HCT116 (cell line): Measurements from ENCODE around the gene POMGNT2. TPM values are rescaled to one million over a fixed set of nuclear protein-coding genes. Genes with fewer than 3 reads are reported as not detected.

ENCODE experiments used
- ATAC-seq: fragments of 200-7000 bp; cut with Tn5 transposase; 2 replicates; pipeline ENCODE4 v1.9.1; 2020; ENCODE audit warnings: mild to moderate bottlenecking, moderate library complexity
- BruUV-seq: library from RNA; stranded (reverse); fragments of 400-500 nt; replicated peaks from 2 replicates; lab custom pipeline; 2021; lab: Mats Ljungman, UMichigan
- CTCF ChIA-PET: fragments of 300-600 bp; sonication (Branson Sonifier 250); formaldehyde crosslinking; loops from one replicate; lab custom pipeline; 2021; ENCODE audit warnings: antibody characterized with exemption; lab: Charles Lee
- POLR2A ChIA-PET: fragments of 300-600, 350-600 bp; sonication (Branson Sonifier 250); formaldehyde crosslinking; loops from one replicate; lab custom pipeline; 2021; ENCODE audit warnings: antibody characterized with exemption; lab: Charles Lee
- RAD21 ChIA-PET, 2 experiments: fragments of 300-600 bp; sonication (Branson Sonifier 250); formaldehyde crosslinking; loops; one replicate each; lab custom pipeline; 2023; ENCODE audit warnings: low total read pairs in 2 of 2; ENCODE audit not compliant: uncharacterized antibody in 2 of 2, unreplicated experiment in 2 of 2, low non-redundant PET in 1 of 2; lab: Charles Lee
- DNase-seq: peaks from one replicate; pipeline ENCODE4 v3.0.0-alpha.2; 2010; ENCODE audit warnings: low read depth, low spot score
- H2AFZ ChIP-seq: fragments of 200-600 bp; shearing (Covaris generic), sonication (generic); 2 replicates; pipeline ENCODE4 v1.6.1; 2017; ENCODE audit warnings: low read depth, mixed run types, mixed read lengths, antibody characterized with exemption, low read length; ENCODE audit not compliant: poor library complexity, severe bottlenecking
- H3K27ac ChIP-seq: 2 replicates; pipeline ENCODE4 v1.5.1; 2012; ENCODE audit warnings: low read depth, low read length
- H3K27me3 ChIP-seq: fragments of 200-600 bp; sonication (generic); 2 replicates; pipeline ENCODE4 v1.6.1; 2016; ENCODE audit warnings: mixed run types, low read length, mixed read lengths; ENCODE audit not compliant: insufficient read depth
- H3K36me3 ChIP-seq, 2 experiments: fragments of 200-500 bp in 1 of 2; fragments of 200-600 bp in 1 of 2; sonication (Bioruptor generic) in 1 of 2; sonication (generic) in 1 of 2; 2 replicates each; pipeline versions ENCODE4 v1.5.1 to v1.6.1; 2014 to 2016; ENCODE audit warnings: low read length in 2 of 2, inconsistent platforms in 1 of 2, mixed read lengths in 1 of 2, mixed run types in 1 of 2; ENCODE audit not compliant: insufficient read depth in 2 of 2, control insufficient read depth in 1 of 2
- H3K4me1 ChIP-seq, 2 experiments: fragments of 200-600 bp in 1 of 2; sonication (generic) in 1 of 2; 2 replicates each; pipeline versions ENCODE4 v1.5.1 to v1.6.1; 2012 to 2017; ENCODE audit warnings: low read length in 2 of 2, inconsistent platforms in 1 of 2, mild to moderate bottlenecking in 1 of 2, mixed read lengths in 1 of 2, mixed run types in 1 of 2, moderate library complexity in 1 of 2; ENCODE audit not compliant: insufficient read depth in 2 of 2, control insufficient read depth in 1 of 2
- H3K4me2 ChIP-seq: fragments of 200-600 bp; sonication (generic); 2 replicates; pipeline ENCODE4 v1.6.1; 2017; ENCODE audit warnings: mixed run types, low read length, mixed read lengths
- H3K4me3 ChIP-seq, 2 experiments: fragments of 200-600 bp in 1 of 2; sonication (generic) in 1 of 2; replicated peaks in 1 of 2; 2 replicates each; pipeline ENCODE4 v1.5.1; 2011 to 2016; ENCODE audit warnings: low read length in 2 of 2, control low read depth in 1 of 2, low read depth in 1 of 2, mild to moderate bottlenecking in 1 of 2, mixed read lengths in 1 of 2, mixed run types in 1 of 2
- H3K79me2 ChIP-seq: fragments of 200-600 bp; sonication (generic); 2 replicates; pipeline ENCODE4 v1.6.1; 2017; ENCODE audit warnings: mild to moderate bottlenecking, mixed run types, low read length, moderate library complexity, mixed read lengths; ENCODE audit not compliant: insufficient read depth
- H3K9ac ChIP-seq: fragments of 200-600 bp; sonication (generic); 2 replicates; pipeline ENCODE4 v1.6.1; 2016; ENCODE audit warnings: low read length, mixed read lengths
- H3K9me2 ChIP-seq: fragments of 200-600 bp; sonication (generic), shearing (Covaris generic); 2 replicates; pipeline ENCODE4 v1.6.1; 2017; ENCODE audit warnings: mixed run types, mild to moderate bottlenecking, moderate library complexity; ENCODE audit not compliant: insufficient read depth
- H3K9me3 ChIP-seq, 2 experiments: fragments of 200-500 bp in 1 of 2; fragments of 200-600 bp in 1 of 2; sonication (Bioruptor generic) in 1 of 2; sonication (generic) in 1 of 2; 2 replicates each; pipeline ENCODE4 v1.6.1; 2014 to 2017; ENCODE audit warnings: low read length in 2 of 2, mixed read lengths in 2 of 2, inconsistent platforms in 1 of 2, low read depth in 1 of 2, mild to moderate bottlenecking in 1 of 2, mixed run types in 1 of 2, moderate library complexity in 1 of 2; ENCODE audit not compliant: control insufficient read depth in 1 of 2, insufficient read depth in 1 of 2
- H4K20me1 ChIP-seq: fragments of 200-600 bp; sonication (generic), shearing (Covaris generic); 2 replicates; pipeline ENCODE4 v1.6.1; 2017; ENCODE audit warnings: mixed run types, mild to moderate bottlenecking, moderate library complexity; ENCODE audit not compliant: insufficient read depth
- CBX3 ChIP-seq: IDR thresholded peaks from 2 replicates; pipeline ENCODE4 v1.6.1; 2012; ENCODE audit warnings: low read depth
- CEBPB ChIP-seq: IDR thresholded peaks from 2 replicates; pipeline ENCODE4 v1.6.1; 2012; ENCODE audit warnings: low read depth
- EGR1 ChIP-seq: IDR thresholded peaks from 2 replicates; pipeline ENCODE4 v1.6.1; 2012; ENCODE audit warnings: low read depth
- EZH2 ChIP-seq: fragments of 200-600 bp; sonication (generic); IDR thresholded peaks from 2 replicates; pipeline ENCODE4 v1.6.1; 2017; ENCODE audit warnings: antibody characterized with exemption, mixed run types
- EZH2phosphoT487 ChIP-seq: fragments of 200-600 bp; IDR thresholded peaks from 2 replicates; pipeline ENCODE4 v1.6.1; 2018; ENCODE audit warnings: antibody characterized with exemption, borderline replicate concordance
- JUND ChIP-seq: IDR thresholded peaks from 2 replicates; pipeline ENCODE4 v1.6.1; 2012
- POLR2A ChIP-seq: IDR thresholded peaks from 2 replicates; pipeline ENCODE4 v1.7.0; 2011; ENCODE audit warnings: borderline replicate concordance; ENCODE audit not compliant: insufficient read depth, insufficient read length; ENCODE audit errors: extremely low read depth
- RAD21 ChIP-seq: IDR thresholded peaks from 2 replicates; pipeline ENCODE4 v1.6.1; 2012; ENCODE audit warnings: low read depth, mild to moderate bottlenecking
- SIN3A ChIP-seq: IDR thresholded peaks from 2 replicates; pipeline ENCODE4 v1.6.1; 2012; ENCODE audit warnings: low read depth
- SP1 ChIP-seq: IDR thresholded peaks from 2 replicates; pipeline ENCODE4 v1.6.1; 2012; ENCODE audit warnings: low read depth
- SRF ChIP-seq: IDR thresholded peaks from 2 replicates; pipeline ENCODE4 v1.6.1; 2012; ENCODE audit warnings: low read depth
- TCF7L2 ChIP-seq: IDR thresholded peaks from 2 replicates; pipeline ENCODE4 v1.7.0; 2011; ENCODE audit warnings: borderline replicate concordance, inconsistent platforms; ENCODE audit not compliant: insufficient read depth, insufficient read length; ENCODE audit errors: extremely low read depth
- YY1 ChIP-seq: IDR thresholded peaks from 2 replicates; pipeline ENCODE4 v1.6.1; 2011; ENCODE audit warnings: low read length, low read depth, moderate library complexity, mild to moderate bottlenecking; ENCODE audit not compliant: insufficient replicate concordance; ENCODE audit errors: extremely low read depth
- ZNF274 ChIP-seq: fragments of 200-500 bp; sonication (Bioruptor generic); IDR thresholded peaks from 2 replicates; pipeline ENCODE4 v1.6.1; 2014; ENCODE audit warnings: mild to moderate bottlenecking, low read depth, low read length, inconsistent platforms
- intact Hi-C: fragments of 100-400 bp; cut with micrococcal nuclease; formaldehyde crosslinking; loops from 2 replicates; pipeline ENCODE4 v1.10.0; 2022
- total RNA-seq: library from RNA; stranded (reverse); gene quantifications from one replicate; pipeline ENCODE4 v1.2.1, GENCODE V29; 2021; ENCODE audit not compliant: unreplicated experiment
- TF ChIP-seq, protein P1 (sequence below): IDR thresholded peaks from 2 replicates; pipeline ENCODE4 v1.6.1; 2011; ENCODE audit warnings: mild to moderate bottlenecking, low read length, moderate library complexity; ENCODE audit not compliant: insufficient replicate concordance; ENCODE audit errors: extremely low read depth

The POMGNT2 gene
- total RNA-seq, 1 experiment from 2014 or later, result 21.6 TPM

DNA sequence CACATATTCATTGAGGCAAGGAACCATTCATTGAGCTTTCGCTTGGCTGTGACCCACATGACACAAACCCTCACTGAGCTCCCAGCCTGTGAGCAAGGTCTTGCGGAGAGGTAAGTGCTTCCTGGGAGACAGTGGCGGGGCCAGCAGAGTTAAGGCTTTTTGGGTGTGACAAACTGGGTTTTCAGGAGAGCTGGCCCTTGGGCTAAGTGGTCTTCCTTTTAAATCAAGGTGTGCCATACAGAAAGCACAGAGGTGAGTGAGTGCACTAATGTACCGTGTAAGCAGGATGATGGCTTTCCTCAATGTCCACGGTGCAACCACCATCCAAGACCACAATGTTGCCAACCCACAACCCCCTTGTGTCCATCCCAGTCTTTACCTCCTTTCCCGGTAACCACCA, 28.6 kb downstream of the POMGNT2 start:
- H3K79me2 ChIP-seq, result no peaks in the 10 kb centered on the region
- intact Hi-C loops, result no loop called here
- no peak overlapping the region for H2AFZ ChIP-seq
- ATAC-seq, result no peak
- no peak overlapping the region for H3K9ac ChIP-seq
- BruUV-seq, result no TSS peak
- POLR2A ChIA-PET, result no interaction called here
- H3K27me3 ChIP-seq, result no peaks in the 10 kb centered on the region
- no peak overlapping the region for H3K4me2 ChIP-seq
- H3K27ac ChIP-seq, result no peak overlapping the region
- H3K9me2 ChIP-seq, result no peaks in the 10 kb centered on the region
- CTCF ChIA-PET, result no interaction called here
- no peaks in the 10 kb centered on the region for H3K9me3 ChIP-seq
- no peak for DNase-seq
- TF ChIP-seq TCF7L2 (no peak), EGR1 (no peak), RAD21 (no peak), POLR2A (no peak), JUND (no peak), EZH2phosphoT487 (no peak), SP1 (no peak), SRF (no peak), YY1 (no peak), CEBPB (no peak), EZH2 (no peak), SIN3A (no peak), CBX3 (no peak), ZNF274 (no peak)
- TF ChIP-seq, protein P1, sequence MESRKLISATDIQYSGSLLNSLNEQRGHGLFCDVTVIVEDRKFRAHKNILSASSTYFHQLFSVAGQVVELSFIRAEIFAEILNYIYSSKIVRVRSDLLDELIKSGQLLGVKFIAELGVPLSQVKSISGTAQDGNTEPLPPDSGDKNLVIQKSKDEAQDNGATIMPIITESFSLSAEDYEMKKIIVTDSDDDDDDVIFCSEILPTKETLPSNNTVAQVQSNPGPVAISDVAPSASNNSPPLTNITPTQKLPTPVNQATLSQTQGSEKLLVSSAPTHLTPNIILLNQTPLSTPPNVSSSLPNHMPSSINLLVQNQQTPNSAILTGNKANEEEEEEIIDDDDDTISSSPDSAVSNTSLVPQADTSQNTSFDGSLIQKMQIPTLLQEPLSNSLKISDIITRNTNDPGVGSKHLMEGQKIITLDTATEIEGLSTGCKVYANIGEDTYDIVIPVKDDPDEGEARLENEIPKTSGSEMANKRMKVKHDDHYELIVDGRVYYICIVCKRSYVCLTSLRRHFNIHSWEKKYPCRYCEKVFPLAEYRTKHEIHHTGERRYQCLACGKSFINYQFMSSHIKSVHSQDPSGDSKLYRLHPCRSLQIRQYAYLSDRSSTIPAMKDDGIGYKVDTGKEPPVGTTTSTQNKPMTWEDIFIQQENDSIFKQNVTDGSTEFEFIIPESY, result no peak
- TF ChIP-seq, all 23 proteins: peak for 0
- peaks cover 0 to 4% of the 10 kb centered on the region in 2 experiments; a peak in 3 of 4 replicates for H3K4me1 ChIP-seq
- no peaks in the 10 kb centered on the region for H4K20me1 ChIP-seq
- RAD21 ChIA-PET, result no interaction called here
- no peak overlapping the region for H3K4me3 ChIP-seq
- peaks cover 4 to 16% of the 10 kb centered on the region in 2 experiments; a peak in 2 of 4 replicates for H3K36me3 ChIP-seq
